Adipocyte (in vitro differentiated cells): ENCODE measurements around the gene PGBD2.
"Not testable (repeated sequence)": the region's sequence is repeated elsewhere in the genome, so short reads cannot be mapped to it uniquely, and the experiment has no call there.

Experiments
- DNase-seq: peaks from one replicate; pipeline ENCODE4 v3.0.0-alpha.2; 2015; ENCODE audit warnings: low read depth
- H3K27me3 ChIP-seq: replicated peaks from 2 replicates; pipeline ENCODE4 v1.7.0; 2013; ENCODE audit warnings: mild to moderate bottlenecking, low read length, moderate library complexity; ENCODE audit not compliant: control insufficient read depth, insufficient read depth
- H3K36me3 ChIP-seq: 2 replicates; pipeline ENCODE4 v1.7.0; 2013; ENCODE audit warnings: low read length, mild to moderate bottlenecking, moderate library complexity; ENCODE audit not compliant: control insufficient read depth, insufficient read depth, severe bottlenecking
- H3K4me1 ChIP-seq: 2 replicates; pipeline ENCODE4 v1.7.0; 2013; ENCODE audit warnings: mild to moderate bottlenecking, low read length, moderate library complexity; ENCODE audit not compliant: control insufficient read depth, insufficient read depth
- H3K4me3 ChIP-seq: 2 replicates; pipeline ENCODE4 v1.7.0; 2013; ENCODE audit warnings: mild to moderate bottlenecking, low read length, moderate library complexity
- H3K9ac ChIP-seq: 2 replicates; pipeline ENCODE4 v1.7.0; 2013; ENCODE audit warnings: mild to moderate bottlenecking, low read length, moderate library complexity
- H3K9me3 ChIP-seq: 2 replicates; pipeline ENCODE4 v1.7.0; 2013; ENCODE audit warnings: mild to moderate bottlenecking, low read length, moderate library complexity; ENCODE audit not compliant: control insufficient read depth

PGBD2 gene

DNA sequence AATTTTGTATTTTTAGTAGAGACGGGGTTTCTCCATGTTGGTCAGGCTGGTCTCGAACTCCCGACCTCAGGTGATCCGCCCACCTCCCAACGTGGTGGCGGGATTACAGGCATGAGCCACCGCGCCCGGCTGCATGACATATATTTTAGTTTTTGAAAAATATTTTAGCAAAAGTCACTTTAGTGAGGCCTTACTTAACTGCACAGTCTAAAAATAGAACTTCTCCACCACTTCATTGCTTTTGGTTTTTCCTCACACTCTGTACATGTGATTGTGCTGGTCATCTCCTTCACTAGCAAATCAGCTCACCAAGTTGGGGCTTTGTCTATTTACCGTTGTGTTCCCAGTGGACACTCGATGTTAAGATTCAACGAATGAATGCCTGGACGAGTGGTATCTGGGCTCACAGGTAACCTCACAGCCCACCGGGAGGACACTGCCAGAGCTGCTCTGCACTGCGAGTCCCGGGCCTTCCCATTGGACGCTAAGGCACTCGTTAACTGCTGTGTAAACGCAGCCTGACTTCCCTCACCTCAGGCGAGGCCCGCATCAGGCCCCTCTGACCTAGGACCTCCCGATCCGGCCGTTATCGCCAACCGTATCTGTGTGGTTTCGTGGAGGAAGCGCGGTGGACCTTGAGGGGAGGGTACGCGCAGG, 33.2 kb upstream of the PGBD2 start:
- Histone ChIP-seq H3K9me3 (no peaks in the 10 kb centered on the region), H3K36me3 (no peaks in the 10 kb centered on the region), H3K27me3 (no peaks in the 10 kb centered on the region), H3K4me3 (peak overlapping the region; percentile 86), H3K9ac (peak overlapping the region; percentile 84), H3K4me1 (peaks cover 7% of the 10 kb centered on the region)
- peak; percentile 76 for DNase-seq

- Histone ChIP-seq H3K4me3 (peak overlapping the region; percentile 86), H3K4me1 (peaks cover 7% of the 10 kb centered on the region), H3K27me3 (peaks cover 1% of the 10 kb centered on the region), H3K36me3 (no peaks in the 10 kb centered on the region), H3K9me3 (no peaks in the 10 kb centered on the region), H3K9ac (peak overlapping the region; percentile 84)
- DNase-seq: peak; percentile 97
These were observed 32.5 kb upstream of the PGBD2 start for GRCh38 chr1:248873409-248873992.

DNA sequence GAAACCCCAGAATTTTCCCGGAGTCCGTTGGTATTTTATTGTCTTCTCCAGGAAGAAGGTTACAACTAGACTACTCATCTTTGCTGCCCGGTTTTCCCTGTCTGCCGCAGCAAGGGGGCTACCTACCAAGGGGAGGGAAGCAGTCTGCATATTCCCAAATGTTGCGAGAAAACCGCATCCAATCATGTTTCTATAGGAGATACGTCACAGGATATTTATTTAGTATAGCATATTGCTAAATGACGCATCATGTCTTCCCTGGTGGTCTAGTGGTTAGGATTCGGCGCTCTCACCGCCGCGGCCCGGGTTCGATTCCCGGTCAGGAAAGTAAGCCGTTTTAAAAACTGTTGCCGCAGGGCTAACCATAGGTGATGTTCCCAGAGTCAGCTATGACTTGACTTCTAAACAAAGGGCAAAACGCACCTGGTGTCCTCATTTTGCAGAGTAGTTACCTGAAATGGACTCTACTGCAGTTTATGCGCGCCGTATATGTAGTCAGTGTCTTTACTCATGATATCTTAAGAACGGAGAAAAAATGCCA, 32.0 kb upstream of the PGBD2 start:
- no peaks in the 10 kb centered on the region for H3K36me3 ChIP-seq
- no peak overlapping the region for H3K9ac ChIP-seq
- DNase-seq: peak; percentile 91
- H3K4me3 ChIP-seq: peak overlapping the region; percentile 86
- peaks cover 7% of the 10 kb centered on the region for H3K4me1 ChIP-seq
- peaks cover 7% of the 10 kb centered on the region for H3K27me3 ChIP-seq
- no peaks in the 10 kb centered on the region for H3K9me3 ChIP-seq

GRCh38 chr1:248881261-248881660, 24.8 kb upstream of the PGBD2 start:
- Histone ChIP-seq H3K36me3 (no peaks in the 10 kb centered on the region), H3K27me3 (peaks cover 15% of the 10 kb centered on the region), H3K9me3 (no peaks in the 10 kb centered on the region), H3K4me3 (no peak overlapping the region), H3K4me1 (no peaks in the 10 kb centered on the region), H3K9ac (no peak overlapping the region)
- no peak for DNase-seq

DNA sequence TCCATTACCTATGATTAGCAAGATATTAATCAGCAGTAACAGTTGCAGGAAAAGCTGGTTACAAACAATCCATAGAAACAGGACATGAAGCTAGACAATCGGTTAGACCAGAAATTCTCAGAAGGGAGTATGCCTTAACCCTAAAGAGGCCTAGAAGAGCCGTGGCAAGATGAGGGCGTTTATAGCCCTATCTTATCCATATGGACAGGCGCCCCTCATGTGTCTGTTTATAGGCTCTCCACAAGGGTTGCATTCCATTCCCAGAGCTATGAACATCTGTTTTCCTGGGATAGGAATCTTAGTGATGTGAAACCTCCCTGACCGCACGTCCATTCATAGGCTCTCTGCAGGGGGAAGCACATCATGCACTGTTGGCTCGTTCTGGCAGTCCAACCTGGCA, 23.6 kb upstream of the PGBD2 start:
- H3K9me3 ChIP-seq, H3K9ac ChIP-seq, H3K4me3 ChIP-seq, DNase-seq, H3K4me1 ChIP-seq, H3K36me3 ChIP-seq: not testable (repeated sequence)
- peaks cover 15% of the 10 kb centered on the region for H3K27me3 ChIP-seq

- Histone ChIP-seq H3K4me3 (no peak overlapping the region), H3K9ac (no peak overlapping the region), H3K9me3 (no peaks in the 10 kb centered on the region), H3K27me3 (peaks cover 6% of the 10 kb centered on the region), H3K36me3 (no peaks in the 10 kb centered on the region), H3K4me1 (no peaks in the 10 kb centered on the region)
- no peak for DNase-seq
These were observed 21.3 kb upstream of the PGBD2 start for GRCh38 chr1:248884632-248885295.

GRCh38 chr1:248885646-248886045, 20.4 kb upstream of the PGBD2 start:
- no peak overlapping the region for H3K9ac ChIP-seq
- peaks cover 5% of the 10 kb centered on the region for H3K27me3 ChIP-seq
- no peaks in the 10 kb centered on the region for H3K4me1 ChIP-seq
- no peak overlapping the region for H3K4me3 ChIP-seq
- H3K36me3 ChIP-seq: no peaks in the 10 kb centered on the region
- no peaks in the 10 kb centered on the region for H3K9me3 ChIP-seq
- no peak for DNase-seq

DNA sequence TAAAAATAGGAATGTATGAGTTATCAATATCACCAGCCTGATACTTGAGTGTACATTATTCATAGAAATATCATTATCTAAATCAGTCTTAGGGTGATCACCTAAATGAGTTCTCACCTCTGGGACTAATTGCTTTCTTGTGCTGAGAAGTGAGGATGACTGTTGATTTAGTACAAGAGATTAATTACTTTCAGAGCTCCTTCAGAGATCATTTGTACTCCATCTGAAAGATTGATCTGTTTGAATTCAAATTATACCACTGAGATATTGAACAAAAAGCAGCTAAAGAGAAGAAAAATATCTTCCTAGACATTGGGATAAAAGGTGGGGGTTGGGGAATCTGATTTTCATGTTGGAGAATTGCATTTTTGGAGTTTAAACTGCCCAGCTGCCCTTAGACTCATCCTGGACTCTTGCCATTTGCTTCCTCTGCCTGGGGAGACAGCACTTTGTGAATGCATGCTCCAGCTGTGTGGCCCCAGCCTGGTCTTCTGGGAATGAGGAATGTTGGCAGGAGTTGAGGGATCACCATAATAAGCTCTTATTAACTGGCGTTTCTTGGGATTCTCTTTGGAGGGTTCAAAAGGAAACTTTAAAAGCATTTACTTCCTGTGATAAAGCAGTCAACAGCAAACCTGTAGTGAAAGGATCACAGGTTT, 19.7 kb upstream of the PGBD2 start:
- H3K36me3 ChIP-seq: no peaks in the 10 kb centered on the region
- no peak for DNase-seq
- H3K9me3 ChIP-seq: no peaks in the 10 kb centered on the region
- no peak overlapping the region for H3K4me3 ChIP-seq
- H3K27me3 ChIP-seq: peaks cover 5% of the 10 kb centered on the region
- H3K9ac ChIP-seq: no peak overlapping the region
- H3K4me1 ChIP-seq: no peaks in the 10 kb centered on the region

DNA sequence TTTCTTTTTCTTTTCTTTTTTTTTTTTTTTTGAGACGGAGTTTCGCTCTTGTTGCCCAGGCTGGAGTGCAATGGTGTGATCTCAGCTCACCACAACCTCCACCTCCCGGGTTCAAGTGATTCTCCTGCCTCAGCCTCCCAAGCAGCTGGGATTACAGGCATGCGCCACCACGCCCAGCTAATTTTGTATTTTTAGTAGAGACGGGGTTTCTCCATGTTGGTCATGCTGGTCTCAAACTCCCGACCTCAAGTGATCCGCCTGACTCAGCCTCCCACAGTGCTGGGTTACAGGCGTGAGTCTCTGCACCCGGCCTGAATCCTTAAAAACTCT, 16.2 kb upstream of the PGBD2 start:
- H3K27me3 ChIP-seq: peaks cover 16% of the 10 kb centered on the region
- not testable (repeated sequence) for H3K4me1 ChIP-seq, H3K36me3 ChIP-seq, H3K4me3 ChIP-seq, DNase-seq, H3K9ac ChIP-seq, H3K9me3 ChIP-seq

- Histone ChIP-seq H3K4me1 (no peaks in the 10 kb centered on the region), H3K36me3 (no peaks in the 10 kb centered on the region), H3K27me3 (peaks cover 19% of the 10 kb centered on the region), H3K4me3 (no peak overlapping the region), H3K9ac (no peak overlapping the region), H3K9me3 (no peaks in the 10 kb centered on the region)
- no peak for DNase-seq
These were observed 15.2 kb upstream of the PGBD2 start for GRCh38 chr1:248890549-248891498.
